Thymus (tissue), 11 donors: ENCODE results near the gene HEPACAM2. TPM values are rescaled to one million over a fixed set of nuclear protein-coding genes. Genes with fewer than 3 reads are reported as not detected.

Experiments
- DNase-seq, 9 donors: peaks; one replicate each; pipeline ENCODE4 v3.0.0-alpha.2; 2013; ENCODE audit warnings: low spot score in 9 of 9, low read depth in 6 of 9, missing footprints in 1 of 9
- H3K27ac ChIP-seq, 2 donors: one replicate each; pipeline ENCODE4 v1.5.1; 2013; ENCODE audit warnings: control low read depth in 1 of 2, low read depth in 1 of 2, low read length in 1 of 2, mild to moderate bottlenecking in 1 of 2, moderate library complexity in 1 of 2
- H3K27me3 ChIP-seq, 2 donors: one replicate each; pipeline ENCODE4 v1.5.1; 2013; ENCODE audit warnings: low read length in 1 of 2; ENCODE audit not compliant: control insufficient read depth in 2 of 2, insufficient read depth in 1 of 2
- H3K36me3 ChIP-seq, 2 donors: one replicate each; pipeline ENCODE4 v1.5.1; 2013; ENCODE audit warnings: low read length in 1 of 2, mild to moderate bottlenecking in 1 of 2, moderate library complexity in 1 of 2; ENCODE audit not compliant: control insufficient read depth in 2 of 2, insufficient read depth in 2 of 2
- H3K4me1 ChIP-seq, 2 donors: one replicate each; pipeline ENCODE4 v1.5.1; 2013; ENCODE audit warnings: low read length in 2 of 2; ENCODE audit not compliant: control insufficient read depth in 2 of 2, insufficient read depth in 2 of 2
- H3K4me3 ChIP-seq, 2 donors: one replicate each; pipeline ENCODE4 v1.5.1; 2013; ENCODE audit warnings: low read length in 2 of 2, control low read depth in 1 of 2, mild to moderate bottlenecking in 1 of 2
- H3K9me3 ChIP-seq, 2 donors: one replicate each; pipeline ENCODE4 v1.5.1; 2013; ENCODE audit warnings: low read length in 1 of 2, mild to moderate bottlenecking in 1 of 2; ENCODE audit not compliant: control insufficient read depth in 2 of 2, insufficient read depth in 1 of 2
- WGBS: extraction: QIAGEN DNeasy Blood & Tissue Kit; methylation state at CpG from one replicate; pipeline ENCODE4 v1.1.7; 2013; 5-methylcytosine and 5-hydroxymethylcytosine counted together
- polyA plus RNA-seq: library from polyadenylated mRNA; stranded (reverse); fragments of 200-250 nt; gene quantifications from one replicate; pipeline ENCODE4 v1.2.3, GENCODE V29; 2013
- total RNA-seq: library from RNA; stranded (reverse); fragments of 120-200 nt; gene quantifications from one replicate; pipeline ENCODE4 v1.2.4, GENCODE V29; 2013
- donor health status: healthy.

HEPACAM2 gene
- total and polyA plus RNA-seq, 2 donors, result 0.24 to 0.66 TPM

DNA sequence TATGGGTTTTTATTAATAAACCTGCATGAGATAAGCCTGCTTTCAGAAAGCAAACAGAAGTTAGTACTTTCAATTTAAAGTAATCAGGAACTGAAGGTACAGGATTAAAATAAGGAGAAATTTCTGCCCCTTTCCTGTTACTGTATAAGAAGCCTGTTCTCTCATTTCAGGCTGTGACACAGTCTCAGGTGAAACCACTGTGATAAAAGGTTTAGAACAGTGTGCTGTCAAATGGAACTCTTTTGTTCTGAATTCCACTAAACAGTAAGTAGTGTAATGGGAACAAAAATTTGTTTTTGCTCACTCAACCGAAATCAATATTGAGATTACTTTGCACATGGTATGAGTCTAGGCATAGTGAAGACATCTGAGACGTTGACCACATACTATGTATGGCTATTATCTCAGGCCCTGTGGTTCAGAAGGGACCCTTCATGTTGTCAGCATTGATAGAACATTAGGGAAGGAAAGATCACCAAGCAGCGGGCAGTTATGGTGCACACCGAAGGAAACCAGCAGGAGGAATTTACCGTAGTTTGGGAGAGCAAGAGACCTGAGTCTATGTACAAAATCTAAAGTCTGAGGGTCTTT, 14.9 kb downstream of the HEPACAM2 start:
- WGBS, result 95% methylated on average over 5 of the region's 5 CpGs
- H3K27me3 ChIP-seq, result no peaks in the 10 kb centered on the region
- no peaks in the 10 kb centered on the region for H3K4me1 ChIP-seq
- no peak for DNase-seq
- no peak overlapping the region for H3K27ac ChIP-seq
- no peak overlapping the region for H3K4me3 ChIP-seq
- no peaks in the 10 kb centered on the region for H3K9me3 ChIP-seq
- no peaks in the 10 kb centered on the region for H3K36me3 ChIP-seq

GRCh38 chr7:93205046-93205445, 21.2 kb downstream of the HEPACAM2 start:
- Histone ChIP-seq H3K27me3 (peaks cover 0 to 2% of the 10 kb centered on the region in 2 donors), H3K4me1 (no peaks in the 10 kb centered on the region), H3K4me3 (no peak overlapping the region), H3K9me3 (no peaks in the 10 kb centered on the region), H3K27ac (no peak overlapping the region), H3K36me3 (no peaks in the 10 kb centered on the region)
- WGBS, result 81% methylated on average over 2 of the region's 2 CpGs
- no peak for DNase-seq

DNA sequence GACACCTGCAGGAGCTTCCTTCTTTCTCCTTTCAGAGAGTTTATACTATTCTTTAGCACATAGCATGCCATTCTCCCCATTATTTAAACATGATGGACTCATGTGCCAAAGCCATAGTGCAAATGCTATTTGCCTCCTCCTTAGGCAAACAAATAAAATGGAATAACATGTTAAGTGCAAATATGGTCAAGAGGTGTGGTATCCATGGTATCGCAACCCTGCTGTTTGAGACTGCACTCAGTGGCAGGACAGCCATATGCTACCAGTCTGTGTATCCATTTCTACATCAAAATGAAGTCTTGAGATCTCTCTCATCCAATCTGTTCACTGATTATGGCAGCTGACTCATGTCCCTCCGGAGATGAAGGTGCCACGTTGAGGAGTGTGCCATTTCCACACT, 22.8 kb downstream of the HEPACAM2 start:
- Histone ChIP-seq H3K27ac (no peak overlapping the region), H3K36me3 (no peaks in the 10 kb centered on the region), H3K4me3 (no peak overlapping the region), H3K27me3 (peaks cover 0 to 2% of the 10 kb centered on the region in 2 donors), H3K4me1 (no peaks in the 10 kb centered on the region), H3K9me3 (no peaks in the 10 kb centered on the region)
- DNase-seq, result no peak
- WGBS, result 98% methylated on average over 3 of the region's 3 CpGs

DNA sequence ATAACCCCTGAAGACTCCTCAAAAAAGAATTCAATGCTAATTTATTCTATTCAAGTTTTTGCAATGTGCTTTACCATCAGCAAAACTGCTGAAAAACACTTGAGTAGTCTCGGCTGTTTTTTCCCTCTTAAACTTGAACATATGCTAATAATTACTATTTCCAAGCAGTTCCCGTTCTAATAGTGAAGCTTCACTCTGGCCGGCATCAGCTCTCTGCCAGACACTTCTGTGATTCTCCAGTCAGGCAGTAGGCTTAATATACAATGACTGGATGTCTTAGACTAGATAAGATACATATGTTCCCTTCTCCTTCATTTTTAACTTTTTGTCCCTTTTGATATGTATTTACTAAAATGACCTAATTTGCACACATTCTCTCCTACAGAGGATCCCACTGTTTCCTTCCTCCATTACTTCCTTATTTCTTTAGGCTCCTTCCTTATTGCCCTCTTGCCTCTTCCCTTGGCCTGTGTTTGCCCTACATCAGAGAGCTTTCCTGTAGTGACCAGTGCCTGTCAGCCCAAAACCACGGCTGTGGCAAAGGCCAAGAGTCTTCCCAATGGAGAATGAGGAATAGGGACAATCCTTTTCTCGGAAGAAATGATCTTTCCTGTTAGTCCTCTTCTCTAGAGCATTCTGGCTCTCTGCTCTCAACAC, 23.5 kb downstream of the HEPACAM2 start:
- no peak overlapping the region for H3K27ac ChIP-seq
- H3K9me3 ChIP-seq, result no peaks in the 10 kb centered on the region
- peaks cover 0 to 2% of the 10 kb centered on the region in 2 donors for H3K27me3 ChIP-seq
- no peaks in the 10 kb centered on the region for H3K36me3 ChIP-seq
- no peak overlapping the region for H3K4me3 ChIP-seq
- no peak for DNase-seq
- whole genome bisulfite sequencing, result 85% methylated on average over 5 of the region's 5 CpGs
- no peaks in the 10 kb centered on the region for H3K4me1 ChIP-seq

DNA sequence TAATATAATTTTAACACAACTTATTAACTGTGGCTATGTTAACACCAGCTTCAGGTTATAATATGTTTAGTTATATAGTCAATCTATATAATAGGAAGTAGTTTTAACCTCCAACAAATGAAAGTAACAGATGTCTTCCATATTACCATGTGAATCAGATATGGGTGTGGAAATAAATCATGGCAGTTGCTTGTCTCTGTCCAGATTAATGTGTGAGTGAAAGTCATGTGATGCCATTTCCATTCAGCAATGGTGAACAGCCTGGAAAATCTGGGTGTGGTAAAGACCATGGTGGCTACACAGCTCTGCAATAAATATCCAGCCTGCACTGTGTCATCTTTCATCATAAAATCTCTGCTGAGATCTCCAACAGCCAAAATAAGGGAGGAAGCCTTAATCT, 27.8 kb downstream of the HEPACAM2 start:
- H3K9me3 ChIP-seq, result no peaks in the 10 kb centered on the region
- no peaks in the 10 kb centered on the region for H3K4me1 ChIP-seq
- H3K27ac ChIP-seq, result no peak overlapping the region
- no peaks in the 10 kb centered on the region for H3K36me3 ChIP-seq
- peaks cover 0 to 2% of the 10 kb centered on the region in 2 donors for H3K27me3 ChIP-seq
- H3K4me3 ChIP-seq, result no peak overlapping the region
- no peak for DNase-seq

DNA sequence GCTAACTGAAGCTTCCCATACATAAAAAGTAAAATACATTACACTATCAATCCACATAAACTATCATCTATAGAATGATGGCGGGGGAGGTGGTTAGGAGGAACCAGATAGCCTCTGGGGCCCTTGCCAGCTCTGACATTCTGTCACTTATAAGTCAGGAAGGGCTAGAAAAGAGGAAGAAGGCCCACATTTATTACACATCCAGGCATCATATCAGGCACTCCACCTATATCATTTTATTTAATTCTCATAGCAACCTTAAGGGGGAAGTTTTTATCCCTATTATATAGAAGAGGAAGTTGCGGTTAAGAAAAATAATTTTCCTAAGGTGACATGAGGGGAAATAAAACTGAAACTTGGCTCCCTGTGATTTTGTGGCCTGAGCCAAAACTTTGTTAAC, 29.9 kb downstream of the HEPACAM2 start:
- Histone ChIP-seq H3K4me1 (no peaks in the 10 kb centered on the region), H3K27ac (no peak overlapping the region), H3K9me3 (no peaks in the 10 kb centered on the region), H3K36me3 (no peaks in the 10 kb centered on the region), H3K27me3 (peaks cover 0 to 2% of the 10 kb centered on the region in 2 donors), H3K4me3 (no peak overlapping the region)
- no peak for DNase-seq
- WGBS, result 40% methylated on average over 2 of the region's 2 CpGs

GRCh38 chr7:93194386-93194785, 31.9 kb downstream of the HEPACAM2 start:
- Histone ChIP-seq H3K27me3 (no peaks in the 10 kb centered on the region), H3K36me3 (no peaks in the 10 kb centered on the region), H3K4me3 (no peak overlapping the region), H3K27ac (no peak overlapping the region), H3K4me1 (no peaks in the 10 kb centered on the region), H3K9me3 (no peaks in the 10 kb centered on the region)
- DNase-seq, result no peak
- 88% methylated on average over 3 of the region's 3 CpGs for WGBS

DNA sequence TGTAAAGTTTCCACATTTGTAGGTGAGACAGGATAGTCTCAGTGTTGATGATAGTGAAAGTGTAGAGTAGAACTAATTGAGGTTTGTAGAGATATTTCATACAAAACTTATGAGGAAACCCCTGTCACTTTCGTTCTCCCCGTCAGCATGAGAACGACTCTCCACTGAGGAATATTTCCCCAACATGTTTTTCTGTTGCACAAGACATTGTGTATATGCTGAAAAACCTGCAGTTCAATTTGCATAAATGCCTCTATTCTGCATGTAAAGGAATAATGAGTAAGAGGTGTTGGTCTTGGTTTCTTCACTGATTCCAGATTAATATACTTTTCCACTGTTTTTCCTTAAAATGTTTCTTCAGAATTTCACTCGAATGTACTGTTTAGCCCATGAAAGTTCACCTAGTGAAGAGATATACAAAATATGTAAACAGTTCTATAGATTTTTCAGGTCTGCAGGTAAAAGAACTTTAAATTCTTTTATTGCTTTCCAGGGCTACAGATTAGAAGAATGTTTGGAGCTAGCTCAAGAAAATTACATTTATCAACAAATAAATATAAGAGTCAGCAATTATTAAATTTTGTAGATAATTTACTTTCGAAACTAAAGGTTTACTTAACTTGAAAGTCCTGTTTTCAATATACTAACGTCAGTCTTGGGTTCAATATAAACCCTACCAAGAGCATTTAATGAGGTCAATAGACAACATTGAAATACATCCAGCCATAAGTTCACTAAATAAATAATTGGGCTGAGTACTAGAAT, 37.2 kb downstream of the HEPACAM2 start:
- Histone ChIP-seq H3K27me3 (peaks cover 0 to 5% of the 10 kb centered on the region in 2 donors), H3K36me3 (no peaks in the 10 kb centered on the region), H3K27ac (no peak overlapping the region), H3K4me1 (no peaks in the 10 kb centered on the region), H3K4me3 (no peak overlapping the region), H3K9me3 (no peaks in the 10 kb centered on the region)
- 89% methylated on average over 6 of the region's 6 CpGs for WGBS
- DNase-seq, result no peak

GRCh38 chr7:93185303-93186027, 40.8 kb downstream of the HEPACAM2 start:
- 76% methylated on average over 1 of the region's 1 CpG for WGBS
- peaks cover 0 to 7% of the 10 kb centered on the region in 2 donors for H3K27me3 ChIP-seq
- no peak overlapping the region for H3K4me3 ChIP-seq
- no peak for DNase-seq
- no peaks in the 10 kb centered on the region for H3K36me3 ChIP-seq
- no peaks in the 10 kb centered on the region for H3K9me3 ChIP-seq
- H3K27ac ChIP-seq, result no peak overlapping the region
- H3K4me1 ChIP-seq, result no peaks in the 10 kb centered on the region
